ENCODE results near the gene CD248.

CD248 gene

GRCh38 chr11:66268952-66269905 is 47.6 kb downstream of the CD248 start:
- no peak for DNase-seq

GRCh38 chr11:66268244-66268951 is 48.4 kb downstream of the CD248 start, which contains the start of gene RAB1B:
Gene RAB1B (plus strand): TSS chr11:66268639. CDS start chr11:66268680, 41 bp downstream.
- peak; percentile 96 for DNase-seq

- DNase-seq: peak; percentile 19
Measured at GRCh38 chr11:66267379-66268243, 49.2 kb downstream of the CD248 start.

GRCh38 chr11:66267039-66267378 is 49.8 kb downstream of the CD248 start:
- no peak for DNase-seq

GRCh38 chr11:66266378-66267038 is 50.3 kb downstream of the CD248 start:
- DNase-seq: no peak

- no peak for DNase-seq
Measured at GRCh38 chr11:66265531-66266377, 51.1 kb downstream of the CD248 start.

- no peak for DNase-seq
Measured at GRCh38 chr11:66264914-66265313, 51.9 kb downstream of the CD248 start.

Measured in DMS79 (cell line).